PC-3 (cell line): ENCODE data around the gene R3HDM4. TPM values are rescaled to one million over a fixed set of nuclear protein-coding genes. Genes with fewer than 3 reads are reported as not detected.

ENCODE experiments used
- ATAC-seq: fragments of 200-7000 bp; cut with Tn5 transposase; 2 replicates; pipeline ENCODE4 v1.9.1; 2020; ENCODE audit warnings: mild to moderate bottlenecking, moderate library complexity
- BruUV-seq: library from RNA; stranded (reverse); fragments of 400-500 nt; replicated peaks from 2 replicates; lab custom pipeline; 2021; lab: Mats Ljungman, UMichigan
- CTCF ChIA-PET: fragments of 300-600 bp; sonication (Branson Sonifier 250); formaldehyde crosslinking; loops from one replicate; lab custom pipeline; 2022; ENCODE audit warnings: antibody characterized with exemption; lab: Charles Lee
- POLR2A ChIA-PET: fragments of 300-600 bp; sonication (Branson Sonifier 250); formaldehyde crosslinking; loops from one replicate; lab custom pipeline; 2022; ENCODE audit warnings: antibody characterized with exemption; ENCODE audit not compliant: unreplicated experiment; lab: Charles Lee
- DNase-seq: peaks from one replicate; pipeline ENCODE4 v3.0.0-alpha.2; 2015
- H2AFZ ChIP-seq: fragments of 300-600 bp; sonication (generic); 2 replicates; pipeline ENCODE4 v1.6.0; 2016; ENCODE audit warnings: antibody characterized with exemption, low read length
- H3F3A ChIP-seq: fragments of 300-600 bp; sonication (generic); one replicate; pipeline ENCODE4 v1.6.0; 2017; ENCODE audit warnings: antibody characterized with exemption, low read length, control low read depth, mild to moderate bottlenecking; ENCODE audit not compliant: unreplicated experiment
- H3K27ac ChIP-seq: fragments of 300-600 bp; sonication (generic); 2 replicates; pipeline ENCODE4 v1.5.1; 2016; ENCODE audit warnings: mild to moderate bottlenecking, low read length
- H3K27me3 ChIP-seq: fragments of 300-600 bp; sonication (generic); 2 replicates; pipeline ENCODE4 v1.6.1; 2016; ENCODE audit warnings: low read length, mixed read lengths
- H3K36me3 ChIP-seq: fragments of 300-600 bp; sonication (generic); 2 replicates; pipeline ENCODE4 v1.6.1; 2016; ENCODE audit warnings: low read depth, mixed run types, low read length, mixed read lengths
- H3K4me1 ChIP-seq: fragments of 300-600 bp; sonication (generic); 2 replicates; pipeline ENCODE4 v1.5.1; 2016; ENCODE audit warnings: low read length; ENCODE audit not compliant: insufficient read depth
- H3K4me2 ChIP-seq: fragments of 300-600 bp; sonication (generic); 2 replicates; pipeline ENCODE4 v1.6.0; 2016; ENCODE audit warnings: low read length
- H3K4me3 ChIP-seq: fragments of 300-600 bp; sonication (generic); 2 replicates; pipeline ENCODE4 v1.5.1; 2016; ENCODE audit warnings: mild to moderate bottlenecking, low read length, mixed read lengths
- H3K79me2 ChIP-seq: fragments of 300-600 bp; sonication (generic); 2 replicates; pipeline ENCODE4 v1.6.1; 2017; ENCODE audit warnings: low read length, mixed read lengths
- H3K9ac ChIP-seq: fragments of 300-600 bp; sonication (generic); 2 replicates; pipeline ENCODE4 v1.6.0; 2016; ENCODE audit warnings: mild to moderate bottlenecking, low read length
- H3K9me2 ChIP-seq: fragments of 300-600 bp; sonication (generic); replicated peaks from 2 replicates; pipeline ENCODE4 v1.6.1; 2016; ENCODE audit warnings: mixed run types, low read length, mixed read lengths
- H3K9me3 ChIP-seq: fragments of 300-600 bp; sonication (generic); 2 replicates; pipeline ENCODE4 v1.6.1; 2016; ENCODE audit warnings: low read length, mixed read lengths
- H4K20me1 ChIP-seq: fragments of 300-600 bp; sonication (generic); 2 replicates; pipeline ENCODE4 v1.6.1; 2016; ENCODE audit warnings: low read length, mixed read lengths
- CTCF ChIP-seq: fragments of 300-600 bp; sonication (generic); conservative IDR thresholded peaks from 2 replicates; pipeline ENCODE4 v1.5.1; 2017; ENCODE audit warnings: antibody characterized with exemption, low read depth, mild to moderate bottlenecking, low read length
- EZH2 ChIP-seq: fragments of 300-600 bp; sonication (generic); IDR thresholded peaks from one replicate; pipeline ENCODE4 v1.6.1; 2017; ENCODE audit warnings: antibody characterized with exemption, mild to moderate bottlenecking, low read length; ENCODE audit not compliant: unreplicated experiment
- EZH2phosphoT487 ChIP-seq: fragments of 300-600 bp; sonication (generic); IDR thresholded peaks from 2 replicates; pipeline ENCODE4 v1.6.1; 2018; ENCODE audit warnings: mild to moderate bottlenecking, antibody characterized with exemption, low read length, borderline replicate concordance
- intact Hi-C: fragments of 100-400 bp; cut with micrococcal nuclease; formaldehyde crosslinking; loops from 2 replicates; pipeline ENCODE4 v1.9.0; 2023
- total RNA-seq: library from RNA; depleted of rRNA; stranded (reverse); fragments of >200 nt; gene quantifications from 2 replicates; pipeline ENCODE4 v1.2.3, GENCODE V29; 2014

Gene R3HDM4
- total RNA-seq, 1 experiment from 2014 or later, result 44.9 TPM

GRCh38 chr19:927780-928401 lies 14.9 kb upstream of the R3HDM4 start:
- H2AFZ ChIP-seq, result no peak overlapping the region
- H4K20me1 ChIP-seq, result no peaks in the 10 kb centered on the region
- CTCF ChIA-PET, result no interaction called here
- intact Hi-C loops, result no loop called here
- DNase-seq (no peak), ATAC-seq (no peak)
- no peaks in the 10 kb centered on the region for H3K9me3 ChIP-seq
- BruUV-seq, result no TSS peak
- no peak overlapping the region for H3K4me2 ChIP-seq
- H3K27ac ChIP-seq, result no peak overlapping the region
- 0 out of 2 replicates have a peak, but pooled peaks cover 3% of the 10 kb centered on the region for H3K79me2 ChIP-seq
- no peaks in the 10 kb centered on the region for H3K9me2 ChIP-seq
- H3K36me3 ChIP-seq, result no peaks in the 10 kb centered on the region
- POLR2A ChIA-PET, result no interaction called here
- TF ChIP-seq EZH2 (no peak), EZH2phosphoT487 (no peak), CTCF (no peak)
- H3K9ac ChIP-seq, result no peak overlapping the region
- no peaks in the 10 kb centered on the region; the same call in 1 of the 2 replicates for H3K4me1 ChIP-seq
- H3K4me3 ChIP-seq, result no peak overlapping the region
- H3F3A ChIP-seq, result no peaks in the 10 kb centered on the region
- no peaks in the 10 kb centered on the region for H3K27me3 ChIP-seq

- H3K9ac ChIP-seq, result no peak overlapping the region
- H3K4me1 ChIP-seq, result no peaks in the 10 kb centered on the region; the same call in 1 of the 2 replicates
- no peaks in the 10 kb centered on the region for H3K27me3 ChIP-seq
- ChIA-PET POLR2A (no interaction called here), CTCF (no interaction called here)
- BruUV-seq, result no TSS peak
- intact Hi-C loops, result no loop called here
- H3K79me2 ChIP-seq, result 0 out of 2 replicates have a peak, but pooled peaks cover 3% of the 10 kb centered on the region
- H4K20me1 ChIP-seq, result no peaks in the 10 kb centered on the region
- no peak overlapping the region for H2AFZ ChIP-seq
- H3K9me3 ChIP-seq, result no peaks in the 10 kb centered on the region
- H3K4me3 ChIP-seq, result peak overlapping the region; percentile 81; the same call in 1 of the 2 replicates
- no peaks in the 10 kb centered on the region for H3F3A ChIP-seq
- H3K27ac ChIP-seq, result no peak overlapping the region
- no peaks in the 10 kb centered on the region for H3K9me2 ChIP-seq
- ATAC-seq (no peak), DNase-seq (no peak)
- no peak for TF ChIP-seq CTCF
- no peak for TF ChIP-seq EZH2phosphoT487
- no peak for TF ChIP-seq EZH2
- H3K36me3 ChIP-seq, result no peaks in the 10 kb centered on the region
- H3K4me2 ChIP-seq, result peak overlapping the region; percentile 90; the same call in 1 of the 2 replicates
Observed at GRCh38 chr19:927351-927779, 14.3 kb upstream of the R3HDM4 start.
